CD14-positive monocyte (primary cell): ENCODE results near the gene IL1RAPL1. TPM values are rescaled to one million over a fixed set of nuclear protein-coding genes. Genes with fewer than 3 reads are reported as not detected.

Source experiments
- DNase-seq, 3 donors: peaks; one replicate each; pipeline ENCODE4 v3.0.0-alpha.2; 2011 to 2022
- H2AFZ ChIP-seq: 2 replicates; pipeline ENCODE4 v1.6.0; 2012; ENCODE audit warnings: mild to moderate bottlenecking, low read depth, low read length, inconsistent platforms; ENCODE audit not compliant: insufficient read depth, poor library complexity, severe bottlenecking
- H3K27ac ChIP-seq, 2 donors: 1 replicate in 1 of 2; 2 replicates in 1 of 2; pipeline ENCODE4 v1.5.1; 2012 to 2013; ENCODE audit warnings: low read length in 2 of 2, control low read depth in 1 of 2, inconsistent platforms in 1 of 2, low read depth in 1 of 2, mild to moderate bottlenecking in 1 of 2
- H3K27me3 ChIP-seq, 2 donors: one replicate each; pipeline versions ENCODE4 v1.6.0 to v1.6.1; 2011 to 2013; ENCODE audit warnings: low read length in 2 of 2; ENCODE audit not compliant: control insufficient read depth in 2 of 2, insufficient read depth in 2 of 2
- H3K36me3 ChIP-seq, 2 donors: replicated peaks in 1 of 2; 1 replicate in 1 of 2; 2 replicates in 1 of 2; pipeline versions ENCODE4 v1.5.1 to v1.6.1; 2012 to 2013; ENCODE audit warnings: low read length in 2 of 2, control low read depth in 1 of 2, inconsistent platforms in 1 of 2, mild to moderate bottlenecking in 1 of 2; ENCODE audit not compliant: insufficient read depth in 2 of 2, control insufficient read depth in 1 of 2
- H3K4me1 ChIP-seq, 2 donors: 1 replicate in 1 of 2; 2 replicates in 1 of 2; pipeline versions ENCODE4 v1.5.1 to v1.6.1; 2012 to 2013; ENCODE audit warnings: low read length in 2 of 2, control low read depth in 1 of 2, inconsistent platforms in 1 of 2, mild to moderate bottlenecking in 1 of 2, moderate library complexity in 1 of 2; ENCODE audit not compliant: insufficient read depth in 2 of 2, control insufficient read depth in 1 of 2
- H3K4me2 ChIP-seq: replicated peaks from 2 replicates; pipeline ENCODE3; 2012; ENCODE audit warnings: low read length, moderate library complexity, mild to moderate bottlenecking; ENCODE audit not compliant: poor library complexity, severe bottlenecking; ENCODE audit errors: extremely low read depth
- H3K4me3 ChIP-seq, 3 experiments: fragments of 200-600 bp in 1 of 3; sonication (generic) in 1 of 3; replicated peaks in 1 of 3; 1 replicate in 2 of 3; 2 replicates in 1 of 3; pipeline ENCODE4 v1.5.1; 2011 to 2013; ENCODE audit warnings: low read length in 3 of 3, mild to moderate bottlenecking in 3 of 3, control low read depth in 2 of 3, low read depth in 2 of 3, inconsistent platforms in 1 of 3, moderate library complexity in 1 of 3
- H3K79me2 ChIP-seq: 2 replicates; pipeline ENCODE4 v1.6.0; 2012; ENCODE audit warnings: mild to moderate bottlenecking, control low read depth, inconsistent platforms, low read length, moderate library complexity; ENCODE audit not compliant: insufficient read depth
- H3K9ac ChIP-seq: 2 replicates; pipeline ENCODE4 v1.6.0; 2017; ENCODE audit warnings: low read length, mild to moderate bottlenecking; ENCODE audit not compliant: insufficient read depth, poor library complexity, severe bottlenecking
- H3K9me3 ChIP-seq, 2 donors: replicated peaks in 1 of 2; 1 replicate in 1 of 2; 2 replicates in 1 of 2; pipeline versions ENCODE4 v1.5.1 to v1.6.1; 2012 to 2013; ENCODE audit warnings: low read length in 2 of 2, control low read depth in 1 of 2; ENCODE audit not compliant: control insufficient read depth in 1 of 2, insufficient read depth in 1 of 2
- H4K20me1 ChIP-seq: 2 replicates; pipeline ENCODE4 v1.6.0; 2012; ENCODE audit warnings: mild to moderate bottlenecking, low read length, control low read depth, moderate library complexity; ENCODE audit not compliant: insufficient read depth
- H3K27ac Mint-ChIP-seq, 7 donors: one replicate each; pipeline ENCODE4 v1.8.0; 2020; ENCODE audit warnings: mild to moderate bottlenecking in 7 of 7, mixed read lengths in 7 of 7, moderate library complexity in 6 of 7, inconsistent platforms in 2 of 7
- H3K27me3 Mint-ChIP-seq, 3 donors: one replicate each; pipeline ENCODE4 v1.8.0; 2021 to 2022; ENCODE audit warnings: low read depth in 3 of 3, mild to moderate bottlenecking in 3 of 3, mixed read lengths in 3 of 3, moderate library complexity in 3 of 3, inconsistent platforms in 1 of 3
- H3K36me3 Mint-ChIP-seq, 2 donors: one replicate each; pipeline ENCODE4 v1.8.0; 2020; ENCODE audit warnings: mixed read lengths in 2 of 2, inconsistent platforms in 1 of 2, mild to moderate bottlenecking in 1 of 2
- H3K4me1 Mint-ChIP-seq: one replicate; pipeline ENCODE4 v1.8.0; 2020; ENCODE audit warnings: mild to moderate bottlenecking, mixed read lengths
- H3K4me3 Mint-ChIP-seq, 2 donors: one replicate each; pipeline ENCODE4 v1.8.0; 2020; ENCODE audit warnings: mild to moderate bottlenecking in 2 of 2, mixed read lengths in 2 of 2, moderate library complexity in 1 of 2
- H3K9me3 Mint-ChIP-seq, 7 donors: one replicate each; pipeline ENCODE4 v1.8.0; 2020 to 2022; ENCODE audit warnings: mixed read lengths in 7 of 7, mild to moderate bottlenecking in 6 of 7, moderate library complexity in 6 of 7, inconsistent platforms in 2 of 7
- WGBS: methylation state at CpG from one replicate; pipeline ENCODE4 v1.1.5; 2013; ENCODE audit warnings: missing lambda C conversion rate; ENCODE audit not compliant: insufficient coverage; 5-methylcytosine and 5-hydroxymethylcytosine counted together
- intact Hi-C, 2 donors: fragments of 100-400 bp; cut with micrococcal nuclease; formaldehyde crosslinking; loops; one replicate each; pipeline versions ENCODE4 v1.15.0 to v1.15.1; 2023
- polyA plus RNA-seq, 3 donors: library from polyadenylated mRNA; depleted of rRNA in 1 of 3; unstranded in 2 of 3; stranded (reverse) in 1 of 3; fragments of 300-500 nt in 2 of 3; fragments of >200 nt in 1 of 3; fragmentation: Illumina TruSeq in 2 of 3; gene quantifications; 1 replicate in 2 of 3; 2 replicates in 1 of 3; pipeline ENCODE4 v1.2.3, GENCODE V29; 2012 to 2021
- TF ChIP-seq, protein P1 (sequence below): fragments of 200-600 bp; IDR thresholded peaks from one replicate; pipeline ENCODE4 v1.8.0; 2022; ENCODE audit warnings: antibody characterized with exemption, mild to moderate bottlenecking

The IL1RAPL1 gene
- polyA plus RNA-seq, 3 donors = not detected

DNA sequence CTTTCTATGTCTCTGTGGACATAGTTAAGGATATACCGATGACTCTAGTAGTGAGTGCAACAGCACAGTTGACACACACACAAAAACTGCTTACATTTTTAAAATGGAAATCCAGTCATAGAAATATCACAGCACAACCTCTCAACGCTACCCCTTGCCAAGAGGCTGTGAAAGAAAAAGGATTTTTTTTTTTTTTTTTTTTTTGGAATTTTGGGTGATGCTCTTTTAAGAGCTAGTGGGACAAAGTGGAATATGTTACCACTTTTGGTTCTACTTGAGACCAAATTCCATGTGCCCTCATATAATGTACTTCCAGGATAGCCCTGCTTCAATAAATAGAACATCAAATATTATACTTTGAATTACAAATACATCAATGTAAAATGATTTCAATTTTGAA is 1247.1 kb downstream of the IL1RAPL1 start:
- H3K79me2 ChIP-seq = no peaks in the 10 kb centered on the region
- Mint-ChIP-seq H3K4me1 (no peaks in the 10 kb centered on the region), H3K4me3 (no peak overlapping the region)

DNA sequence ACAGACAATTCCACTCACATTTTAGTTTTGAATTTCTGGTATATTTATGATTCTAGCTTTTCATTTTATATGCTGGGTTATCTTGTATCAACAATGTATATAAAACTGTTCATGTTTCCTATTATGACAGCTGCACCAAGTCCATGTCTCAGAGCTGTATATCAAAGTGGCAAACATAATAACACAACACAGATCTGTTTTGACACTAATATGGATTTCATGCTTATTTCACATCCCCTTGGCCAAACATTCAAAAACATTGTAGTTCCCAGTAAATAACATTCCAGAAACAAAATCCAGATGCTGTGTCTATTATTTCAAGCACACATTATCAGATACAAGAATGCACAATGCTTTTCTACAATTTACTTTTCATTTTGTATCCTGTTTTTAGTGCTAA is 1247.5 kb downstream of the IL1RAPL1 start:
- Mint-ChIP-seq H3K27me3 (peaks cover 0 to 2% (median 0%) of the 10 kb centered on the region in 3 donors), H3K27ac (no peak overlapping the region), H3K9me3 (peaks cover 0 to 3% (median 0%) of the 10 kb centered on the region in 7 donors), H3K4me3 (no peak overlapping the region), H3K4me1 (no peaks in the 10 kb centered on the region), H3K36me3 (no peaks in the 10 kb centered on the region)
- Histone ChIP-seq H3K27ac (no peak overlapping the region), H3K36me3 (no peaks in the 10 kb centered on the region), H2AFZ (no peak overlapping the region), H4K20me1 (no peaks in the 10 kb centered on the region), H3K4me2 (no peak overlapping the region), H3K27me3 (no peaks in the 10 kb centered on the region), H3K9me3 (no peaks in the 10 kb centered on the region), H3K4me3 (no peak overlapping the region), H3K9ac (no peak overlapping the region), H3K79me2 (no peaks in the 10 kb centered on the region), H3K4me1 (no peaks in the 10 kb centered on the region)
- TF ChIP-seq, protein P1, sequence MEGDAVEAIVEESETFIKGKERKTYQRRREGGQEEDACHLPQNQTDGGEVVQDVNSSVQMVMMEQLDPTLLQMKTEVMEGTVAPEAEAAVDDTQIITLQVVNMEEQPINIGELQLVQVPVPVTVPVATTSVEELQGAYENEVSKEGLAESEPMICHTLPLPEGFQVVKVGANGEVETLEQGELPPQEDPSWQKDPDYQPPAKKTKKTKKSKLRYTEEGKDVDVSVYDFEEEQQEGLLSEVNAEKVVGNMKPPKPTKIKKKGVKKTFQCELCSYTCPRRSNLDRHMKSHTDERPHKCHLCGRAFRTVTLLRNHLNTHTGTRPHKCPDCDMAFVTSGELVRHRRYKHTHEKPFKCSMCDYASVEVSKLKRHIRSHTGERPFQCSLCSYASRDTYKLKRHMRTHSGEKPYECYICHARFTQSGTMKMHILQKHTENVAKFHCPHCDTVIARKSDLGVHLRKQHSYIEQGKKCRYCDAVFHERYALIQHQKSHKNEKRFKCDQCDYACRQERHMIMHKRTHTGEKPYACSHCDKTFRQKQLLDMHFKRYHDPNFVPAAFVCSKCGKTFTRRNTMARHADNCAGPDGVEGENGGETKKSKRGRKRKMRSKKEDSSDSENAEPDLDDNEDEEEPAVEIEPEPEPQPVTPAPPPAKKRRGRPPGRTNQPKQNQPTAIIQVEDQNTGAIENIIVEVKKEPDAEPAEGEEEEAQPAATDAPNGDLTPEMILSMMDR = no peak
- intact Hi-C loops = no loop called here
- no peak for DNase-seq

More for the DNA sequence above, 1247.1 kb downstream of the IL1RAPL1 start:
- TF ChIP-seq, protein P1 = no peak
- no peaks in the 10 kb centered on the region for H4K20me1 ChIP-seq
- Mint-ChIP-seq H3K9me3 (peaks cover 0 to 3% (median 0%) of the 10 kb centered on the region in 7 donors), H3K36me3 (no peaks in the 10 kb centered on the region), H3K27ac (no peak overlapping the region), H3K27me3 (peaks cover 0 to 2% (median 0%) of the 10 kb centered on the region in 3 donors)
- WGBS = no CpG with 5 or more reads among the region's 2 CpGs
- no peak for DNase-seq
- H3K4me2 ChIP-seq = no peak overlapping the region
- H3K27me3 ChIP-seq = no peaks in the 10 kb centered on the region
- H3K36me3 ChIP-seq = no peaks in the 10 kb centered on the region
- no peak overlapping the region for H3K27ac ChIP-seq
- H3K9ac ChIP-seq = no peak overlapping the region
- no peak overlapping the region for H3K4me3 ChIP-seq
- no peaks in the 10 kb centered on the region for H3K4me1 ChIP-seq
- H3K9me3 ChIP-seq = no peaks in the 10 kb centered on the region
- H2AFZ ChIP-seq = no peak overlapping the region
- intact Hi-C loops = no loop called here
